Adrenal gland (tissue), 12 donors: ENCODE measurements around the gene TSPAN5. TPM values are rescaled to one million over a fixed set of nuclear protein-coding genes. Genes with fewer than 3 reads are reported as not detected.

Source experiments
- DNase-seq, 7 donors: peaks; one replicate each; pipeline ENCODE4 v3.0.0-alpha.2; 2019 to 2020
- H3K27ac ChIP-seq, 5 donors: fragments of 200-600 bp; sonication (generic) in 4 of 5; 1 replicate in 3 of 5; 2 replicates in 2 of 5; pipeline versions ENCODE4 v1.5.1 to v1.8.0; 2016 to 2020; ENCODE audit warnings: mild to moderate bottlenecking in 1 of 5
- H3K27me3 ChIP-seq: fragments of 200-600 bp; 2 replicates; pipeline ENCODE4 v1.8.0; 2021
- H3K36me3 ChIP-seq, 2 donors: fragments of 200-600 bp; replicated peaks in 1 of 2; 1 replicate in 1 of 2; 2 replicates in 1 of 2; pipeline versions ENCODE4 v1.5.1 to v1.8.0; 2018 to 2022
- H3K4me1 ChIP-seq, 2 donors: fragments of 200-600 bp; replicated peaks in 1 of 2; 1 replicate in 1 of 2; 2 replicates in 1 of 2; pipeline versions ENCODE4 v1.5.1 to v1.8.0; 2018 to 2021
- H3K4me3 ChIP-seq, 4 donors: fragments of 200-600 bp; sonication (generic) in 3 of 4; one replicate each; pipeline ENCODE4 v1.5.1; 2016 to 2018
- H3K9me3 ChIP-seq, 3 donors: fragments of 200-600 bp; sonication (generic) in 1 of 3; replicated peaks in 1 of 3; 1 replicate in 2 of 3; 2 replicates in 1 of 3; pipeline versions ENCODE4 v1.5.1 to v1.8.0; 2016 to 2021
- CTCF ChIP-seq, 6 experiments: fragments of 450-650 bp in 4 of 6; fragments of 200-600 bp in 2 of 6; sonication (generic) in 1 of 6; IDR thresholded peaks; 1 replicate in 5 of 6; 2 replicates in 1 of 6; pipeline versions ENCODE4 v1.5.1 to v1.8.0; 2016 to 2021; ENCODE audit warnings: antibody characterized with exemption in 6 of 6, mild to moderate bottlenecking in 2 of 6, moderate library complexity in 1 of 6
- POLR2A ChIP-seq, 2 donors: fragments of 450-650 bp; IDR thresholded peaks; one replicate each; pipeline ENCODE4 v1.6.1; 2017; ENCODE audit warnings: antibody characterized with exemption in 2 of 2, mild to moderate bottlenecking in 2 of 2, moderate library complexity in 1 of 2
- WGBS, 4 donors: extraction: QIAGEN DNeasy Blood & Tissue Kit in 2 of 4; methylation state at CpG; one replicate each; pipeline versions ENCODE4 v1.1.5 to v1.1.7; 2013 to 2017; 5-methylcytosine and 5-hydroxymethylcytosine counted together
- intact Hi-C, 2 donors: fragments of 100-400 bp; cut with DNase I; formaldehyde crosslinking; loops; one replicate each; pipeline versions ENCODE4 v1.14.1 to v1.15.0; 2022 to 2023
- polyA plus RNA-seq, 3 donors: library from polyadenylated mRNA; stranded (reverse); fragments of 200-250 nt in 2 of 3; fragments of 350-450 nt in 1 of 3; fragmentation: Illumina TruSeq in 1 of 3; extraction: RNeasy Lipid Tissue Mini Kit (QIAGEN cat#74804) in 1 of 3; gene quantifications; one replicate each; pipeline ENCODE4 v1.2.3, GENCODE V29; 2013 to 2014
- total RNA-seq, 9 donors: library from RNA; depleted of rRNA in 4 of 9; stranded (reverse); fragments of >200 nt in 4 of 9; fragments of 120-200 nt in 1 of 9; fragmentation: NEBNext Ultra II Directional in 1 of 9; extraction: Animal tissue kit (Norgen Biotek cat#: 25700) in 1 of 9; gene quantifications; one replicate each; pipeline versions ENCODE4 v1.1.0 to v1.2.4, GENCODE V29; 2013 to 2023
- donor health status: healthy with polysubstance abuse.
- donor health status: Bipolar disorder and iron deficiency.
- donor health status: DM: yes; HTN: yes; CAD: no.
- donor health status: DM: no; HTN: no; CAD: no.
- donor health status: DM: no; HTN: no; CAD: no.
- donor health status: DM: yes; HTN: yes; CAD: no.

TSPAN5 gene
- total and polyA plus RNA-seq, 12 donors = 1.4 to 23.8 (median 2.7) TPM

- Histone ChIP-seq H3K27ac (no peak overlapping the region), H3K27me3 (no peaks in the 10 kb centered on the region), H3K9me3 (no peaks in the 10 kb centered on the region), H3K36me3 (no peaks in the 10 kb centered on the region), H3K4me1 (no peaks in the 10 kb centered on the region), H3K4me3 (no peak overlapping the region)
- TF ChIP-seq CTCF (IDR thresholded peaks at IDR 0.05) (no peak), POLR2A (IDR thresholded peaks at IDR 0.05) (no peak)
- intact Hi-C loops = no loop called here
- DNase-seq = no peak
- WGBS, 4 donors = 68 to 75% (median 73%) methylated on average over 5 of the region's 5 CpGs
Observed at GRCh38 chr4:98516441-98517217, 141.8 kb downstream of the TSPAN5 start.

GRCh38 chr4:98516042-98516440 lies 142.4 kb downstream of the TSPAN5 start:
- no peaks in the 10 kb centered on the region for H3K4me1 ChIP-seq
- intact Hi-C loops = no loop called here
- 69 to 80% (median 76%) methylated on average over 3 of the region's 3 CpGs for WGBS, 4 donors
- H3K36me3 ChIP-seq = no peaks in the 10 kb centered on the region
- TF ChIP-seq CTCF (IDR thresholded peaks at IDR 0.05) (no peak), POLR2A (IDR thresholded peaks at IDR 0.05) (no peak)
- no peak for DNase-seq
- H3K9me3 ChIP-seq = no peaks in the 10 kb centered on the region
- H3K4me3 ChIP-seq = no peak overlapping the region
- H3K27ac ChIP-seq = no peak overlapping the region
- no peaks in the 10 kb centered on the region for H3K27me3 ChIP-seq

GRCh38 chr4:98515470-98515809 lies 143.0 kb downstream of the TSPAN5 start:
- H3K36me3 ChIP-seq = no peaks in the 10 kb centered on the region
- H3K9me3 ChIP-seq = no peaks in the 10 kb centered on the region
- intact Hi-C loops = no loop called here
- H3K4me1 ChIP-seq = no peaks in the 10 kb centered on the region
- 43 to 59% (median 54%) methylated on average over 1 of the region's 1 CpG for WGBS, 4 donors
- no peak for TF ChIP-seq CTCF (IDR thresholded peaks at IDR 0.05)
- no peak for TF ChIP-seq POLR2A (IDR thresholded peaks at IDR 0.05)
- no peak overlapping the region for H3K27ac ChIP-seq
- DNase-seq = no peak
- H3K27me3 ChIP-seq = no peaks in the 10 kb centered on the region
- no peak overlapping the region for H3K4me3 ChIP-seq

GRCh38 chr4:98514741-98515469 lies 143.5 kb downstream of the TSPAN5 start:
- intact Hi-C loops = no loop called here
- no peak for TF ChIP-seq POLR2A (IDR thresholded peaks at IDR 0.05)
- TF ChIP-seq CTCF (IDR thresholded peaks at IDR 0.05) = no peak

More at GRCh38 chr4:98514741-98515469, 143.5 kb downstream of the TSPAN5 start:
- no peak for DNase-seq
- H3K4me1 ChIP-seq = no peaks in the 10 kb centered on the region
- H3K36me3 ChIP-seq = no peaks in the 10 kb centered on the region
- no peaks in the 10 kb centered on the region for H3K27me3 ChIP-seq
- no peaks in the 10 kb centered on the region for H3K9me3 ChIP-seq
- 78 to 93% (median 83%) methylated on average over 4 of the region's 4 CpGs for WGBS, 4 donors
- no peak overlapping the region for H3K27ac ChIP-seq
- no peak overlapping the region for H3K4me3 ChIP-seq
